Measurements from ENCODE around the gene ZNFX1.

ZNFX1 gene

GRCh38 chr20:49270177-49270576 lies 7.7 kb downstream of the ZNFX1 start:
- Histone ChIP-seq H3K9me3 (ENCODE audit: control insufficient read depth, low read length) (no peaks in the 10 kb centered on the region), H3K27me3 (ENCODE audit: control insufficient read depth, insufficient read depth, low read length) (no peaks in the 10 kb centered on the region), H3K4me1 (no peaks in the 10 kb centered on the region), H3K36me3 (ENCODE audit: control insufficient read depth, insufficient read depth, low read length) (no peaks in the 10 kb centered on the region), H3K79me2 (peaks cover 17% of the 10 kb centered on the region), H3K9ac (no peak overlapping the region), H3K4me2 (ENCODE audit: low read length) (no peak overlapping the region), H3K27ac (no peak overlapping the region), H2AFZ (no peak overlapping the region), H3K4me3 (ENCODE audit: low read depth, low read length) (no peak overlapping the region)
- TF ChIP-seq CTCF (IDR thresholded peaks at IDR 0.05): no peak

- peaks cover 15% of the 10 kb centered on the region for H3K79me2 ChIP-seq
- no peak overlapping the region for H2AFZ ChIP-seq
- TF ChIP-seq CTCF (IDR thresholded peaks at IDR 0.05): no peak
- H3K9ac ChIP-seq: no peak overlapping the region
- no peaks in the 10 kb centered on the region for H3K36me3 ChIP-seq (ENCODE audit: control insufficient read depth, insufficient read depth, low read length)
- no peaks in the 10 kb centered on the region for H3K27me3 ChIP-seq (ENCODE audit: control insufficient read depth, insufficient read depth, low read length)
- no peak overlapping the region for H3K4me2 ChIP-seq (ENCODE audit: low read length)
- H3K4me1 ChIP-seq: no peaks in the 10 kb centered on the region
- H3K27ac ChIP-seq: no peak overlapping the region
- no peaks in the 10 kb centered on the region for H3K9me3 ChIP-seq (ENCODE audit: control insufficient read depth, low read length)
- no peak overlapping the region for H3K4me3 ChIP-seq (ENCODE audit: low read depth, low read length)
These were observed 9.1 kb downstream of the ZNFX1 start for GRCh38 chr20:49268600-49269365.

GRCh38 chr20:49267327-49267726 lies 10.5 kb downstream of the ZNFX1 start:
- Histone ChIP-seq H3K27me3 (ENCODE audit: control insufficient read depth, insufficient read depth, low read length) (no peaks in the 10 kb centered on the region), H3K9ac (no peak overlapping the region), H3K79me2 (peaks cover 11% of the 10 kb centered on the region), H3K4me3 (ENCODE audit: low read depth, low read length) (no peak overlapping the region), H2AFZ (no peak overlapping the region), H3K4me1 (no peaks in the 10 kb centered on the region), H3K27ac (no peak overlapping the region), H3K4me2 (ENCODE audit: low read length) (no peak overlapping the region), H3K36me3 (ENCODE audit: control insufficient read depth, insufficient read depth, low read length) (no peaks in the 10 kb centered on the region), H3K9me3 (ENCODE audit: control insufficient read depth, low read length) (no peaks in the 10 kb centered on the region)
- TF ChIP-seq CTCF (IDR thresholded peaks at IDR 0.05): no peak

GRCh38 chr20:49262444-49262843 lies 15.4 kb downstream of the ZNFX1 start:
- no peak for TF ChIP-seq CTCF (IDR thresholded peaks at IDR 0.05)
- no peaks in the 10 kb centered on the region for H3K9me3 ChIP-seq (ENCODE audit: control insufficient read depth, low read length)
- no peak overlapping the region for H3K4me2 ChIP-seq (ENCODE audit: low read length)
- H3K27ac ChIP-seq: no peak overlapping the region
- H3K79me2 ChIP-seq: no peaks in the 10 kb centered on the region
- H3K4me1 ChIP-seq: no peaks in the 10 kb centered on the region
- H3K9ac ChIP-seq: no peak overlapping the region
- H3K27me3 ChIP-seq (ENCODE audit: control insufficient read depth, insufficient read depth, low read length): no peaks in the 10 kb centered on the region
- no peak overlapping the region for H2AFZ ChIP-seq
- no peak overlapping the region for H3K4me3 ChIP-seq (ENCODE audit: low read depth, low read length)
- H3K36me3 ChIP-seq (ENCODE audit: control insufficient read depth, insufficient read depth, low read length): no peaks in the 10 kb centered on the region

- H2AFZ ChIP-seq: no peak overlapping the region
- no peaks in the 10 kb centered on the region for H3K79me2 ChIP-seq
- H3K9me3 ChIP-seq (ENCODE audit: control insufficient read depth, low read length): no peaks in the 10 kb centered on the region
- no peak overlapping the region for H3K4me2 ChIP-seq (ENCODE audit: low read length)
- no peak overlapping the region for H3K27ac ChIP-seq
- H3K36me3 ChIP-seq (ENCODE audit: control insufficient read depth, insufficient read depth, low read length): no peaks in the 10 kb centered on the region
- no peaks in the 10 kb centered on the region for H3K27me3 ChIP-seq (ENCODE audit: control insufficient read depth, insufficient read depth, low read length)
- no peak for TF ChIP-seq CTCF (IDR thresholded peaks at IDR 0.05)
- no peak overlapping the region for H3K4me3 ChIP-seq (ENCODE audit: low read depth, low read length)
- no peak overlapping the region for H3K9ac ChIP-seq
- no peaks in the 10 kb centered on the region for H3K4me1 ChIP-seq
These were observed 16.7 kb downstream of the ZNFX1 start for GRCh38 chr20:49261173-49261572.

Data from parathyroid adenoma (tissue), 2 donors.